K562 (cell line): ENCODE data around the gene GATB. TPM values are rescaled to one million over a fixed set of nuclear protein-coding genes. Genes with fewer than 3 reads are reported as not detected.

Source experiments
- AFF1 ChIP-seq, 2 experiments: fragments of 450-650 bp; IDR thresholded peaks; 2 replicates each; pipeline ENCODE4 v1.6.1; 2018; ENCODE audit warnings: mild to moderate bottlenecking in 2 of 2, low read depth in 1 of 2; ENCODE audit not compliant: partially characterized antibody in 2 of 2
- ARID2 ChIP-seq: fragments of 450-650 bp; IDR thresholded peaks from 2 replicates; pipeline ENCODE4 v1.6.1; 2017; ENCODE audit warnings: antibody characterized with exemption, mild to moderate bottlenecking
- BCL6 ChIP-seq: fragments of 250-450 bp; sonication (Bioruptor Pico); IDR thresholded peaks from 2 replicates; pipeline ENCODE4 v1.4.0; 2020
- CBX8 ChIP-seq: fragments of 200-600 bp; sonication (generic); IDR thresholded peaks from 2 replicates; pipeline ENCODE4 v1.6.1; 2012; ENCODE audit warnings: borderline replicate concordance, mixed run types, low read depth, mild to moderate bottlenecking, moderate library complexity, mixed read lengths, low read length, control low read depth, inconsistent platforms; ENCODE audit not compliant: poor library complexity, severe bottlenecking; ENCODE audit errors: extremely low read depth
- DACH1 ChIP-seq: fragments of 450-650 bp; IDR thresholded peaks from 2 replicates; pipeline ENCODE4 v1.6.1; 2018; ENCODE audit not compliant: partially characterized antibody
- DIDO1 ChIP-seq: fragments of 450-650 bp; IDR thresholded peaks from 2 replicates; pipeline ENCODE4 v1.6.1; 2016; ENCODE audit warnings: low read depth, missing biosample characterization, missing genetic modification characterization
- E2F5 ChIP-seq: sonication (generic); formaldehyde crosslinking; IDR thresholded peaks from 2 replicates; pipeline ENCODE4 v1.8.0; 2022; ENCODE audit warnings: mild to moderate bottlenecking, missing genetic modification reagents
- LEF1 ChIP-seq: fragments of 450-650 bp; IDR thresholded peaks from 2 replicates; pipeline ENCODE4 v1.6.1; 2016; ENCODE audit warnings: mild to moderate bottlenecking
- MECOM ChIP-seq: fragments of 250-450 bp; sonication (Bioruptor Pico); IDR thresholded peaks from 2 replicates; pipeline ENCODE4 v1.8.0; 2022; ENCODE audit warnings: inconsistent platforms
- MYBL2 ChIP-seq, 2 experiments: fragments of 450-650 bp in 1 of 2; sonication (generic) in 1 of 2; formaldehyde crosslinking in 1 of 2; IDR thresholded peaks; 2 replicates each; pipeline versions ENCODE4 v1.6.1 to v1.8.1; 2017 to 2022; ENCODE audit warnings: borderline replicate concordance in 1 of 2, inconsistent platforms in 1 of 2, low read depth in 1 of 2, mild to moderate bottlenecking in 1 of 2, missing genetic modification reagents in 1 of 2, moderate library complexity in 1 of 2
- RB1 ChIP-seq: fragments of 450-650 bp; IDR thresholded peaks from 2 replicates; pipeline ENCODE4 v1.6.1; 2017; ENCODE audit warnings: low read depth, mild to moderate bottlenecking
- RFX7 ChIP-seq: fragments of 250-450 bp; sonication (Bioruptor Pico); IDR thresholded peaks from 2 replicates; pipeline ENCODE4 v1.5.1; 2021; ENCODE audit warnings: mild to moderate bottlenecking
- TCF15 ChIP-seq: fragments of 250-450 bp; sonication (Bioruptor Pico); IDR thresholded peaks from 2 replicates; pipeline ENCODE4 v1.8.0; 2022; ENCODE audit warnings: moderate library complexity, mild to moderate bottlenecking, inconsistent platforms
- TEAD1 ChIP-seq, 2 experiments: fragments of 450-650 bp in 1 of 2; sonication (generic) in 1 of 2; formaldehyde crosslinking; IDR thresholded peaks; 2 replicates each; pipeline versions ENCODE4 v1.4.0 to v1.8.0; 2020 to 2022; ENCODE audit warnings: mild to moderate bottlenecking in 2 of 2, missing genetic modification reagents in 1 of 2
- VEZF1 ChIP-seq: fragments of 200-800 bp; sonication (Bioruptor generic); IDR thresholded peaks from 2 replicates; pipeline ENCODE4 v1.6.1; 2017; ENCODE audit warnings: missing genetic modification characterization, missing compliant biosample characterization
- WHSC1 ChIP-seq: IDR thresholded peaks from one replicate; pipeline ENCODE4 v1.6.1; 2012; ENCODE audit warnings: low read length, control low read depth, inconsistent platforms
- ZNF24 ChIP-seq: fragments of 450-650 bp; IDR thresholded peaks from 2 replicates; pipeline ENCODE4 v1.6.1; 2016
- ZNF57 ChIP-seq: fragments of 450-650 bp; formaldehyde crosslinking; IDR thresholded peaks from 2 replicates; pipeline ENCODE4 v1.4.0; 2020; ENCODE audit warnings: mild to moderate bottlenecking, moderate library complexity
- ZNF699 ChIP-seq: fragments of 250-450 bp; sonication (Bioruptor Pico); IDR thresholded peaks from 2 replicates; pipeline ENCODE4 v1.8.0; 2021; ENCODE audit warnings: mild to moderate bottlenecking, moderate library complexity; ENCODE audit not compliant: insufficient replicate concordance
- ZNF766 ChIP-seq: fragments of 200-800 bp; sonication (Bioruptor generic); conservative IDR thresholded peaks from 2 replicates; pipeline ENCODE4 v1.6.1; 2016; ENCODE audit warnings: missing genetic modification characterization, missing compliant biosample characterization
- polyA plus RNA-seq, 8 experiments: library from polyadenylated mRNA; depleted of rRNA in 4 of 8; stranded (reverse) in 5 of 8; unstranded in 3 of 8; fragments of >200 nt; fragmentation: Nextera tagmentation in 2 of 8; fragmentation: Illumina TruSeq in 1 of 8; extraction: Ambion mirVana in 2 of 8; extraction: Trizol in 1 of 8; gene quantifications; 2 replicates each; pipeline versions ENCODE4 v1.2.1 to v1.2.3, GENCODE V29; 2011 to 2014; ENCODE audit warnings: inconsistent platforms in 1 of 8, missing spikeins in 1 of 8
- total RNA-seq, 7 experiments: library from RNA; depleted of rRNA in 6 of 7; stranded (reverse); fragments of >200 nt in 6 of 7; fragmentation: Illumina TruSeq in 2 of 7; extraction: Trizol in 2 of 7; gene quantifications; 2 replicates each; pipeline versions ENCODE4 v1.2.1 to v1.2.3, GENCODE V29; 2011 to 2021; ENCODE audit warnings: low replicate concordance in 1 of 7

The GATB gene
- total and polyA plus RNA-seq, 9 of the 15 experiments (the other 6 are each of a cell fraction or from before 2014, with no cell fraction given), result 15.3 to 31.8 (median 26.2) TPM

- TF ChIP-seq AFF1 (IDR thresholded peaks at IDR 0.05; ENCODE audit: low read depth in 1 of 2, partially characterized antibody in 2 of 2) (peak; percentile 91 to 97), RB1 (0 out of 2 replicates have a peak, but pooled peaks have one; percentile 39), CBX8 (no peak), ZNF57 (no peak), E2F5 (CRISPR knock-in tag) (no peak), WHSC1 (no peak), TCF15 (CRISPR knock-in tag) (no peak), ZNF766 (CRISPR knock-in tag) (peak; percentile 93), ARID2 (no peak), DACH1 (no peak), ZNF699 (CRISPR knock-in tag) (no peak), RFX7 (CRISPR knock-in tag) (no peak), LEF1 (no peak), VEZF1 (CRISPR knock-in tag) (peak; percentile 92), ZNF24 (no peak), DIDO1 (peak; percentile 95), MYBL2 (IDR thresholded peaks at IDR 0.05; ENCODE audit: low read depth) (no peak), MYBL2 (CRISPR knock-in tag; IDR thresholded peaks at IDR 0.05; ENCODE audit: borderline replicate concordance) (no peak), MECOM (CRISPR knock-in tag) (no peak), BCL6 (CRISPR knock-in tag) (no peak), TEAD1 (CRISPR knock-in tag; IDR thresholded peaks at IDR 0.05) (0 out of 4 replicates have a peak, but pooled peaks of 1 of the 2 experiments have one; percentile 49)
Observed at GRCh38 chr4:151760712-151761661, at the start of gene GATB (continued).
